HG03460 (cell line): ENCODE measurements around the gene TJP1.
"Not testable (repeated sequence)": the region's sequence is repeated elsewhere in the genome, so short reads cannot be mapped to it uniquely, and the experiment has no call there.

Experiments
- ATAC-seq: cut with Tn5 transposase; IDR thresholded peaks from one replicate; pipeline ENCODE4 v1.9.1; 2021; ENCODE audit not compliant: unreplicated experiment

The TJP1 gene

GRCh38 chr15:29800491-29801366 lies 21.5 kb downstream of the TJP1 start:
- ATAC-seq = no peak

DNA sequence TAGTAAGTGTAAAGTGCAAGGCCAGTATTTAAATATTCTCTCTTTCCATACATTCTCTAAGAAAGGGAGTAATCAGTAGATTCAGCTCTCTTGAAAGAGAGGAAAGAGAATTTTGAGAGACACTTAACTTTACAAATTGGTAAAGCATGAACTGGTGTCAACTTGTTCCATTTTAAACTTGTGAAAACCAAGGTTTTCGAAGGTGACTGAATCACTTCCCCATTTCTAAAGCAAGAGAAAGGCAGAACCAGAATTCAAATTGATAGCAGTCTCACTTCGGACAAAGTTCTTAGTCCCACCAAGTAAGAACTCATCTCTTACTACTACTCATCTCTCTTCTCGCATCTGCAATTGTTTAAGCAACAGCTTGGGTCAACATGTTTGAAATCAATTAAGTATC lies 22.4 kb downstream of the TJP1 start:
- ATAC-seq = no peak

DNA sequence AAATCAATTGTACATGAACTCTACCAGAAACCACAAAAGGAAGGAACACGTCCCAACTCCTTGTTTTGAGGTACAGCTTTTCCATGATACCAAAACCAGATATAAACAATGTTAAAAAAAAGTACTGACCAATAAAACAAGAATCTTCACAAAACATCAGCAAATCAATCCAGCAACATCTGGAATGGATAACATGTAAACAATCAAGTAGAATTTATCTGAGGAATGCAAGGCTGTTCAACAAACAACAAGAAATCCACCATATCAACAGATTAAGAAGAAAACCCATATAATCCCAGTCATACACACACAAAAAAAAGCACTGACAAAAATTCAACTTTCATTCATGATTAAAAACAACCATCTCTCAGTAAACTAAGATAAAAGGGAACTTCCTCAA lies 26.7 kb downstream of the TJP1 start:
- no peak for ATAC-seq

- ATAC-seq = no peak
Measured at GRCh38 chr15:29792426-29793159, 29.7 kb downstream of the TJP1 start.

DNA sequence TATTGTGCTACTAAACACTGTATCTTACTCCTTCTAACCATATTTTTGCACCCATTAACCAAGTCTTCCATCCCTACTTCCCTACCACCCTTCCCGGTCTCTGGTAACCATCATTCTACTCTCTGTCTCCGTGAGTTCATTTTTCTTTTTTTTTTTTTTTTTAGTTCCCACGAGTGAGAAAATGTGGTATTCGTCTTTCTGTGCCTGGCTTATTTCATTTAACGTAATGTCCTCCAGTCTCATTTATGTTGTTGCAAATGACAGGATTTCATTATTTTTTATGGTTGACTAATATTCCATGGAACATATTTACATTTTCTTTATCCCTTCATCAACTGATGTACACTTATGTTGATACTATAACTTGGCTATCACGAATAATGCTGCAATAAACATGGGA lies 31.7 kb downstream of the TJP1 start:
- no peak for ATAC-seq

DNA sequence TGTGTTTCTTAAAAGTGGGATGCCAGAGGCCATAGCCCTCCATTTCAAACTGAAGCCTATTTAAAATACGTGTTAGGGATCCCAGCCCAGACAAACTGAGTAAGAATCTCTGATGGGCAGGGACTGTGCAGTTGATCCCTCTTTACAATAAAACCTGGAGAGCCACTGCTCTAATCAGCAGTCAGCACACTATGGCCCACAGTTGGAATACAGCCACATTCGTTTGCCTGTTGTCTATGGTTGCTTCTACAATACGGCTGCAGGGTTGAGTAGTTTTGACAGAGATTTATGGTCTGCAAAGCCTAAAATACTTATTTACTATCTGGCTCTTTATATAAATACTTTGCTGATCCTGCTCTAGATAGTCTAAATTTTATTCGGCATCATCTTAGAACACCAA lies 32.4 kb downstream of the TJP1 start:
- ATAC-seq = no peak

DNA sequence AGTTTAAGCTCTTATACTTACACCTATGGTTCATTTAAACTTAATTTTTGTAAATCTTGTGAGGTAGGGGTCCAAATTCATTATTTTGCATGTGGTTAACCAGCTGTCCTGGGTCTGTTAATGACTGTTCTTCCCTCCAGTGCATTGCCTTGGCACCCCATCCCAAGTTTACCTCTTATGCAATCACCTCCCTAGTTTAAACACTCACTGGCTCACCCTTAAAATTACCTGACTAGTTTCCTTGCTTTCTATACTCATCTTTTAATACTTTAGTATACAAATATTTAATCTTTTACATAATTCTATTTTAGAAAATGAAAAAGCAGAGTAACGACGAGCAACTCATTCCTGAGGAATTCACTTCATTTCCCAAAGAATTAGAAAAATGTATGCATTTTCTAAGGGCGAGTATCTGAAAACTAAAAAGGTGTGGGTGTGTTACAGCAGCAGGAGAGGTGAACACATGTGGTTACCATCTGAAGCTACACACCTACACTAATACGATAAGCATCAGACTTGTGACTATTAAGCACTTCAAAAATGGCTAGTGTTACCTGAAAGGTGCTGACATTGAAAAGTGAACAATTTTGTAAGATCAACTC lies 33.7 kb downstream of the TJP1 start:
- no peak for ATAC-seq

GRCh38 chr15:29787767-29788166 lies 34.5 kb downstream of the TJP1 start:
- no peak for ATAC-seq

DNA sequence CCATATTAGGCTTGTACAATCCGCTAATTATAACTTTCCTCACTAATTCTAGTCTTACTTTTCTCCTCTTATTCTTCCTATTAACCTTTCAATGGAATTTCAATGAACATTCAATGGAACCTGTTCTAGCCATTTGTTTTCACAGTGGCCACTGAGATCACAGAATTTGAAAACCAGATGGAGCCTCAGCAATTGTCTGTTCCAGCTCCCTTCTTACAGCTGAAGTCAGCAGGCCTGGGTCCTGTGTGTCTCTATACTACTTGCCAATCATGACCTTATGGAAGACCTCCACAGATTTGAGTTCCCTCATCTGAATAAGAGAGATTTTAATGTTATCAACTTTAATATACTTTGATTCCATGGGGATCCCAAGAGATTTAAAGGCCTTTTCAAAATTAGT lies 36.6 kb downstream of the TJP1 start:
- ATAC-seq = no peak

DNA sequence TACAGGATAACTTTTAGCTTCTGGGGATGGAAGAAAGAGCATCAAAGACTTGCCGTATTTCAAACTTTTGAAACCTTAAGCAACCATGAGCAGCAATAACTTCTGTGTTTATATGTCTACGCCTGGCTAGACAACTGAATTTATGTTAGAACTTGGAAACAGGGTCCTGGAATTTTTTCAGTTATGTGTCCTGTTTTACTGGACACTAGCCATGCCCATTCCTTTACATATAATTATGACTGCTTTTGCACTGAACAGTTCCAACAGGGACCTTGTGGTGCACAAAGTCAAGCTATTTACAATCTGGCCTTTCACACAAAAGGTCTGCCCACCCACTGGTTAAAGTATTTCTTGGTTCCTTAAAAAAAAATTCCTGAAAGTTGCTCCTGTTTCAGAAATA lies 37.1 kb downstream of the TJP1 start:
- ATAC-seq = no peak

GRCh38 chr15:29784413-29784812 lies 37.9 kb downstream of the TJP1 start:
- ATAC-seq = no peak

DNA sequence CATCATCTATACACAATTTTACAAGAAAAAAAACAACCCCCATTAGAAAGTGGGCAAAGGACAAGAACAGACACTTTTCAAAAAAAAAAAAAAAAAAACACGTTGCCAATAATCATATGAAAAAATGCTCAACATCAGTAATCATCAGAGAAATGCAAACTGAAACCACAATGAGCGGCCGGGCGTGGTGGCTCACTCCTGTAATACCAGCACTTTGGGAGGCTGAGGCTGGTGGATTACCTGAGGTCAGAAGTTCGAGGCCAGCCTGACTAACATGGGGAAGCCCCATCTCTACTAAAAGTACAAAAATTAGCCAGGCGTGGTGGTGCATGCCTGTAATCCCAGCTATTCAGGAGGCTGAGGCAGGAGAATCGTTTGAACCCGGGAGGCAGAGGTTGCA lies 39.5 kb downstream of the TJP1 start:
- ATAC-seq = not testable (repeated sequence)

- ATAC-seq = no peak
Measured at GRCh38 chr15:29778382-29778781, 43.9 kb downstream of the TJP1 start.

DNA sequence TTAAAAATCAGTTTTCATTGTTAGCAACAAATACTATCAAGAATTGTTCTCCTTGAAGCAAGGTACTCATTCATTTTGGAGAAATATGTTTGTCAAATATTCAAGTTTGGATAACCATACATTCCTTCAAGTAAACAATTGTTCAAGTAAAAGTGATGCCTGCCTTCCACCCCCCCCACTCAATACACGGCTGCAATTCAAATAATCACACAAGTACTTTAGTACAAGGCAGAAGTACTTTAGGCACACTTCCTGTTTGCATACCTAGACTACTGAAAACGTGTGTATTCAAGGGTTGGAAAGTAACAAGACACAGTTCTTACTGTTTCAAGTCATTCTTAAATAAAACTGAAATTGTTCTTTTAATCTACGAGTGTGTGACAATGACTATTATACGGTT lies 45.4 kb downstream of the TJP1 start:
- no peak for ATAC-seq

- no peak for ATAC-seq
Measured at GRCh38 chr15:29774900-29775299, 47.4 kb downstream of the TJP1 start.

DNA sequence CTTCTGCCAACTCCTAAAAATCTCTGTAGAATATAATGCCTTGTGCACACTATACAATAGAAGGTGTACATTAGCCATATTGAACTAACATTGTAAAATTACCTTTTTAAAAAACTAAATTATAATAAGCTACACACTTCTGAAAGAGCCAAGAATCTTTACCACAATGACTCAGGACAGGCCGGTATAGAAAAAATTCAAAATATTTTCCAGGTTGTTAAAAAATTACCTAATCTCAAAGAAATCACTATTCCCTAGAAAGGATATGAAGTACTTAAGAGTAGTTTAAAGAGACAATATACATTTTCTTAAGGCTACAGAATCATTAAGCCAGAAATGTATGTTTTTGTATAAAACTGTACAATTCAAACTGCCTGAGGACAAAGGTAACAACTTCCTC lies 48.5 kb downstream of the TJP1 start:
- ATAC-seq = no peak

DNA sequence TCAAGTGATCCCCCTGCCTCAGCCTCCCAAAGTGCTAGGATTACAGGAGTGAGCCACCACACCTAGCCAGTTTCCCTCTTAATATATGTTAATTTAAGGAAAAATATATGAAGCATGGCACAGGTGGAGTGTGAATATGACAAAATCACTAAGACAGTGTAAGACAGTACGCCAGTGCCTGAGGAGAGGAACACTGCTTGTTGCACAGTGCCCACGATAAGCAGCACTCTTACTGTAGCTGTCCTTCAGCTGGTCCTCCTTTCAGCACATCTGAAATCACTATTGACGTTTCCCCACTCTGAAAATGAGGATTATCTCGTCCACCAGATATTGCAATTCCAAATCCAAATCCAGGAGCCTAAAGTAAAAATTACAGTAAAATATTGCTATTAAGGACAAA lies 49.3 kb downstream of the TJP1 start:
- ATAC-seq = no peak

GRCh38 chr15:29770796-29771195 lies 51.5 kb downstream of the TJP1 start:
- ATAC-seq = no peak

DNA sequence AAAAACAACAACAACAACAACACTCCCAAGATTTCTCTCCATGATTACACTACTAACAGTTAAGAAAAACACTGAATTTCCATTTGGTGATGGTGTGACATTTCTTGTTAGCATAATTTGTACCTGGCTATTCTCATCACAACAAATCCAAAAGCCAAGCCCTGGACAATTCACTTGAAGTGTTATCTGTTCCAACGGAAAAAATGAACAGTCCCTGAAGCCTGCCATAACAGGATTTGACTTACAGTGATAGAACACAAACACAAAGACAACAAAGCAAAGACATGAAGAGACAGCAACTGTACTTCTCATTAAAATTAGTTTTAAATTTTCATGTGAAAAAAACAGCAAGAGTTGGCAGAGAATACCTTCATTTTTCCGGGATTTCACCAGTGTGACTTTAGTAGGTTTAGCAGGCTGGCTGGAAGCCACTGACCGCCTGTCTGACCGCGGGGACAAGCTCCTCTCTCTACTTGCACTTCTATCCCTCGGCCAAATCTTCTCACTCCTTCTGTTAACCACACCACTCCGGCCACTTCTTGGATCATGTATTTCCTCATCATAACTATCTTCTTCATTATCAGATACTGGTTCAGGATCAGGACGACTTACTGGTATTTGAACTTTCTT lies 56.3 kb downstream of the TJP1 start:
- no peak for ATAC-seq

GRCh38 chr15:29765234-29765841 lies 56.9 kb downstream of the TJP1 start:
- no peak for ATAC-seq

DNA sequence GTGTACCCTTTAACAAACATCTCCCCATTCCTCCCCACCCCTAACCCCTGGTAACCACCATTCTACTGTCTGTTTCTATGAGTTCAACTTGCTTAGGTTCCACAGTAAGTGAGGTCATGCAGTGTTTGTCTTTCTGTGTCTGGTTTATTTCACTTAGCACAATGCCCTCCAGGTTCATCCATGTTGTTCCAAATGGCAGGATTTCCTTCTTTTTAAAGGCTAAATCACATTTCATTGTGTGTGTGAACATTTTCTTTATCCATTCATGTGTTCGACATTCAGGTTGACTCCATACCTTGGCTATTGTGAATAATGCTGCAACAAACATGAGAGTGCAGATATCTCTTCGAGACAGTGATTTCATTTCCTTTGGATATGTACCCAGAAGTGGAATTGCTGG lies 62.7 kb downstream of the TJP1 start:
- no peak for ATAC-seq
